Neural cell (in vitro differentiated cells): ENCODE results near the gene HIPK1. TPM values are rescaled to one million over a fixed set of nuclear protein-coding genes. Genes with fewer than 3 reads are reported as not detected.

Source experiments
- H2AFZ ChIP-seq: fragments of 200-600, 300-800 bp; sonication (generic), shearing (Covaris generic); 2 replicates; pipeline ENCODE4 v1.6.0; 2014; ENCODE audit warnings: low read depth, mild to moderate bottlenecking, antibody characterized with exemption, low read length, moderate library complexity
- H3F3A ChIP-seq: fragments of 200-600 bp; shearing (Covaris generic); 2 replicates; pipeline ENCODE4 v1.6.1; 2016; ENCODE audit warnings: mild to moderate bottlenecking, moderate library complexity, mixed read lengths, antibody characterized with exemption, low read length; ENCODE audit not compliant: insufficient read depth, poor library complexity, severe bottlenecking
- H3K27ac ChIP-seq: fragments of 200-600, 300-800 bp; sonication (generic), shearing (Covaris generic); 2 replicates; pipeline ENCODE4 v1.5.1; 2014; ENCODE audit warnings: mild to moderate bottlenecking, low read length, moderate library complexity
- H3K27me3 ChIP-seq: fragments of 300-800, 200-600 bp; sonication (generic), shearing (Covaris generic); 2 replicates; pipeline ENCODE4 v1.6.0; 2014; ENCODE audit warnings: mild to moderate bottlenecking, low read depth, low read length, moderate library complexity; ENCODE audit not compliant: insufficient read depth
- H3K36me3 ChIP-seq: fragments of 300-800, 200-600 bp; sonication (generic), shearing (Covaris generic); 2 replicates; pipeline ENCODE4 v1.5.1; 2014; ENCODE audit warnings: mild to moderate bottlenecking, antibody characterized with exemption, low read length, moderate library complexity; ENCODE audit not compliant: insufficient read depth
- H3K4me2 ChIP-seq: fragments of 300-800, 200-600 bp; sonication (generic), shearing (Covaris generic); 2 replicates; pipeline ENCODE4 v1.6.0; 2014; ENCODE audit warnings: mild to moderate bottlenecking, low read length
- H3K4me3 ChIP-seq: fragments of 300-800, 200-600 bp; sonication (generic), shearing (Covaris generic); 2 replicates; pipeline ENCODE4 v1.5.1; 2014; ENCODE audit warnings: mild to moderate bottlenecking, low read length, moderate library complexity
- H3K79me2 ChIP-seq: fragments of 200-600 bp; shearing (Covaris generic); replicated peaks from 2 replicates; pipeline ENCODE4 v1.6.0; 2014; ENCODE audit warnings: mild to moderate bottlenecking, low read length, moderate library complexity; ENCODE audit not compliant: insufficient read depth
- H3K9ac ChIP-seq: fragments of 300-800, 200-600 bp; sonication (generic), shearing (Covaris generic); 2 replicates; pipeline ENCODE4 v1.6.1; 2016; ENCODE audit warnings: mild to moderate bottlenecking, low read length, mixed read lengths
- H3K9me2 ChIP-seq: fragments of 200-600 bp; shearing (Covaris generic); 2 replicates; pipeline ENCODE4 v1.6.1; 2016; ENCODE audit warnings: mild to moderate bottlenecking, low read length, mixed read lengths; ENCODE audit not compliant: insufficient read depth
- H3K9me3 ChIP-seq: fragments of 200-600, 300-800 bp; sonication (generic), shearing (Covaris generic); 2 replicates; pipeline ENCODE4 v1.6.1; 2016; ENCODE audit warnings: mild to moderate bottlenecking, mixed run types, low read length, moderate library complexity, mixed read lengths
- H4K20me1 ChIP-seq: fragments of 200-600 bp; shearing (Covaris generic); 2 replicates; pipeline ENCODE4 v1.6.1; 2016; ENCODE audit warnings: mild to moderate bottlenecking, mixed run types; ENCODE audit not compliant: insufficient read depth
- CTCF ChIP-seq: fragments of 450-650 bp; IDR thresholded peaks from 2 replicates; pipeline ENCODE4 v1.5.1; 2014; ENCODE audit warnings: antibody characterized with exemption, mild to moderate bottlenecking, moderate library complexity; ENCODE audit not compliant: poor library complexity, severe bottlenecking
- EP300 ChIP-seq: fragments of 450-650 bp; conservative IDR thresholded peaks from 2 replicates; pipeline ENCODE4 v1.6.1; 2014; ENCODE audit warnings: antibody characterized with exemption, mild to moderate bottlenecking, moderate library complexity; ENCODE audit not compliant: poor library complexity, severe bottlenecking
- EZH2 ChIP-seq: fragments of 200-600, 300-800 bp; shearing (Covaris generic), sonication (generic); IDR thresholded peaks from 2 replicates; pipeline ENCODE4 v1.6.1; 2014; ENCODE audit warnings: antibody characterized with exemption, low read length, borderline replicate concordance, mild to moderate bottlenecking; ENCODE audit not compliant: insufficient read depth, poor library complexity, severe bottlenecking
- MXI1 ChIP-seq: fragments of 450-650 bp; conservative IDR thresholded peaks from 2 replicates; pipeline ENCODE4 v1.6.1; 2014; ENCODE audit warnings: antibody characterized with exemption, mild to moderate bottlenecking; ENCODE audit not compliant: poor library complexity, severe bottlenecking
- POLR2AphosphoS5 ChIP-seq: IDR thresholded peaks from 2 replicates; pipeline ENCODE4 v1.6.1; 2012
- RAD21 ChIP-seq: fragments of 450-650 bp; conservative IDR thresholded peaks from 2 replicates; pipeline ENCODE4 v1.6.1; 2014; ENCODE audit warnings: antibody characterized with exemption, mild to moderate bottlenecking, moderate library complexity
- REST ChIP-seq: IDR thresholded peaks from 2 replicates; pipeline ENCODE4 v1.6.1; 2012; ENCODE audit warnings: borderline replicate concordance
- SMC3 ChIP-seq: fragments of 450-650 bp; conservative IDR thresholded peaks from 2 replicates; pipeline ENCODE4 v1.6.1; 2014; ENCODE audit warnings: antibody characterized with exemption, mild to moderate bottlenecking, moderate library complexity; ENCODE audit not compliant: poor library complexity
- TAF1 ChIP-seq: IDR thresholded peaks from 2 replicates; pipeline ENCODE4 v1.6.1; 2012; ENCODE audit warnings: low read depth
- polyA plus RNA-seq: library from polyadenylated mRNA; depleted of rRNA; stranded (reverse); fragments of >200 nt; gene quantifications from 2 replicates; pipeline ENCODE4 v1.2.3, GENCODE V29; 2014

The HIPK1 gene
- polyA plus RNA-seq, 1 donor from 2014 or later: 22.9 TPM

- TF ChIP-seq REST (no peak), CTCF (no peak), RAD21 (no peak), SMC3 (no peak), EZH2 (no peak), MXI1 (no peak), POLR2AphosphoS5 (no peak), TAF1 (no peak), EP300 (no peak)
- H2AFZ ChIP-seq: no peak overlapping the region
- no peaks in the 10 kb centered on the region for H4K20me1 ChIP-seq
Observed at GRCh38 chr1:113986802-113987201, 57.7 kb downstream of the HIPK1 start.

GRCh38 chr1:113987259-113987658, 58.1 kb downstream of the HIPK1 start:
- Histone ChIP-seq H3K79me2 (no peaks in the 10 kb centered on the region), H3F3A (no peaks in the 10 kb centered on the region), H3K27me3 (no peaks in the 10 kb centered on the region), H3K36me3 (no peaks in the 10 kb centered on the region), H3K9me3 (no peaks in the 10 kb centered on the region), H3K9me2 (no peaks in the 10 kb centered on the region), H4K20me1 (no peaks in the 10 kb centered on the region), H3K4me3 (no peak overlapping the region), H3K9ac (no peak overlapping the region), H3K4me2 (no peak overlapping the region), H3K27ac (no peak overlapping the region), H2AFZ (no peak overlapping the region)
- TF ChIP-seq POLR2AphosphoS5 (no peak), RAD21 (no peak), TAF1 (no peak), EZH2 (no peak), MXI1 (no peak), EP300 (no peak), REST (no peak), CTCF (no peak)

More at GRCh38 chr1:113986802-113987201, 57.7 kb downstream of the HIPK1 start:
- no peaks in the 10 kb centered on the region for H3K36me3 ChIP-seq
- H3K9ac ChIP-seq: no peak overlapping the region
- H3K9me2 ChIP-seq: no peaks in the 10 kb centered on the region
- H3K79me2 ChIP-seq: no peaks in the 10 kb centered on the region
- H3K27me3 ChIP-seq: no peaks in the 10 kb centered on the region
- H3K9me3 ChIP-seq: no peaks in the 10 kb centered on the region
- H3K27ac ChIP-seq: no peak overlapping the region
- H3F3A ChIP-seq: no peaks in the 10 kb centered on the region
- no peak overlapping the region for H3K4me3 ChIP-seq
- no peak overlapping the region for H3K4me2 ChIP-seq
